Measurements from ENCODE around the gene SHLD2.

Gene SHLD2

GRCh38 chr10:87094373-87095235 lies at the start of gene SHLD2, which contains the start of gene GLUD1:
Gene SHLD2, plus strand, starts transcription at chr10:87095206. Its CDS starts 56,149 bp downstream, at chr10:87151355.
Gene GLUD1, minus strand, starts transcription at chr10:87094843. Its CDS starts 74 bp downstream, at chr10:87094769.
- Histone ChIP-seq H3K4me1 (ENCODE audit: low read length) (peaks cover 13% of the 10 kb centered on the region), H3K9ac (ENCODE audit: low read length) (peak within 1 kb of the TSS; percentile 89), H3F3A (ENCODE audit: insufficient read depth, low read length) (peaks cover 10% of the 10 kb centered on the region), H3K27me3 (replicated peaks; ENCODE audit: insufficient read depth, low read length) (no peaks in the 10 kb centered on the region), H3K9me3 (replicated peaks; ENCODE audit: insufficient read depth, low read length) (no peaks in the 10 kb centered on the region), H3K4me3 (ENCODE audit: low read length) (peak within 1 kb of the TSS; percentile 82), H3K27ac (ENCODE audit: low read length) (peak within 1 kb of the TSS; percentile 91), H2AFZ (ENCODE audit: low read length) (peak within 1 kb of the TSS; percentile 96), H3K4me2 (ENCODE audit: low read depth, low read length) (peak within 1 kb of the TSS; percentile 93), H3K36me3 (replicated peaks; ENCODE audit: insufficient read depth, low read length) (no peaks in the 10 kb centered on the region), H3K79me2 (ENCODE audit: low read length) (peaks cover 82% of the 10 kb centered on the region), H3K9me2 (replicated peaks; ENCODE audit: insufficient read depth, low read length) (no peaks in the 10 kb centered on the region), H4K20me1 (ENCODE audit: insufficient read depth, low read length) (peaks cover 11% of the 10 kb centered on the region; the same call in 1 of the 2 replicates)
- DNase-seq = peak; percentile 97
- TF ChIP-seq EZH2phosphoT487 (IDR thresholded peaks at IDR 0.05; ENCODE audit: low read length) = no peak
- TF ChIP-seq EZH2 (optimal IDR thresholded peaks at IDR 0.05; ENCODE audit: low read depth, low read length) = no peak
- TF ChIP-seq, protein P1, sequence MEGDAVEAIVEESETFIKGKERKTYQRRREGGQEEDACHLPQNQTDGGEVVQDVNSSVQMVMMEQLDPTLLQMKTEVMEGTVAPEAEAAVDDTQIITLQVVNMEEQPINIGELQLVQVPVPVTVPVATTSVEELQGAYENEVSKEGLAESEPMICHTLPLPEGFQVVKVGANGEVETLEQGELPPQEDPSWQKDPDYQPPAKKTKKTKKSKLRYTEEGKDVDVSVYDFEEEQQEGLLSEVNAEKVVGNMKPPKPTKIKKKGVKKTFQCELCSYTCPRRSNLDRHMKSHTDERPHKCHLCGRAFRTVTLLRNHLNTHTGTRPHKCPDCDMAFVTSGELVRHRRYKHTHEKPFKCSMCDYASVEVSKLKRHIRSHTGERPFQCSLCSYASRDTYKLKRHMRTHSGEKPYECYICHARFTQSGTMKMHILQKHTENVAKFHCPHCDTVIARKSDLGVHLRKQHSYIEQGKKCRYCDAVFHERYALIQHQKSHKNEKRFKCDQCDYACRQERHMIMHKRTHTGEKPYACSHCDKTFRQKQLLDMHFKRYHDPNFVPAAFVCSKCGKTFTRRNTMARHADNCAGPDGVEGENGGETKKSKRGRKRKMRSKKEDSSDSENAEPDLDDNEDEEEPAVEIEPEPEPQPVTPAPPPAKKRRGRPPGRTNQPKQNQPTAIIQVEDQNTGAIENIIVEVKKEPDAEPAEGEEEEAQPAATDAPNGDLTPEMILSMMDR (IDR thresholded peaks at IDR 0.05; ENCODE audit: low read length) = no peak

GRCh38 chr10:87045434-87045938 lies 49.5 kb upstream of the SHLD2 start:
- H4K20me1 ChIP-seq (ENCODE audit: insufficient read depth, low read length) = no peaks in the 10 kb centered on the region
- H2AFZ ChIP-seq (ENCODE audit: low read length) = no peak overlapping the region
- H3K9me3 ChIP-seq (replicated peaks; ENCODE audit: insufficient read depth, low read length) = no peaks in the 10 kb centered on the region
- no peaks in the 10 kb centered on the region for H3K36me3 ChIP-seq (replicated peaks; ENCODE audit: insufficient read depth, low read length)
- H3K27me3 ChIP-seq (replicated peaks; ENCODE audit: insufficient read depth, low read length) = no peaks in the 10 kb centered on the region
- H3K4me3 ChIP-seq (ENCODE audit: low read length) = no peak overlapping the region
- TF ChIP-seq EZH2phosphoT487 (IDR thresholded peaks at IDR 0.05; ENCODE audit: low read length) (no peak), EZH2 (optimal IDR thresholded peaks at IDR 0.05; ENCODE audit: low read depth, low read length) (no peak)
- TF ChIP-seq, protein P1 (IDR thresholded peaks at IDR 0.05; ENCODE audit: low read length) = no peak
- H3K79me2 ChIP-seq (ENCODE audit: low read length) = no peaks in the 10 kb centered on the region
- no peaks in the 10 kb centered on the region for H3K4me1 ChIP-seq (ENCODE audit: low read length)
- no peak overlapping the region for H3K9ac ChIP-seq (ENCODE audit: low read length)
- no peak overlapping the region for H3K4me2 ChIP-seq (ENCODE audit: low read depth, low read length)
- no peak overlapping the region for H3K27ac ChIP-seq (ENCODE audit: low read length)
- H3F3A ChIP-seq (ENCODE audit: insufficient read depth, low read length) = no peaks in the 10 kb centered on the region
- no peaks in the 10 kb centered on the region for H3K9me2 ChIP-seq (replicated peaks; ENCODE audit: insufficient read depth, low read length)
- DNase-seq = no peak

DNA sequence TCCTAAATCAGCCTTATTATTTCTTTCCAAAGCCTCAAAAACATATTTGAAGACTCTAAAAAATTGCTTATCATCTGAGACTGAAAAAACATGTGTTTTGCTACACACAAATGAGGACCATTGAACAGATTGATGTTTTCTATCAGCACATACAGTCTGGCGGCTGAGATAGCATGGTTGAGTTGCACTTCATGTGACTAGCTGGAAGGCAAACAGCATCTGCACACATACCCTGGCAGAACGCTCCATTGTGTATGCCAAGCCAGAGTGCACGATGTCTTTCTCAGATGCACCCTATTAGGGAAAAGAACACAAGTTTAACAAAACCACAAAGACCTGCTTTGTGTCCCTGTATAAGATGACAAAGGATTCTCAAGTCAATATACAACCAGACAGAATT lies 41.9 kb upstream of the SHLD2 start:
- Histone ChIP-seq H3K9ac (ENCODE audit: low read length) (no peak overlapping the region), H3K9me3 (replicated peaks; ENCODE audit: insufficient read depth, low read length) (no peaks in the 10 kb centered on the region), H3K27me3 (replicated peaks; ENCODE audit: insufficient read depth, low read length) (no peaks in the 10 kb centered on the region), H3K36me3 (replicated peaks; ENCODE audit: insufficient read depth, low read length) (no peaks in the 10 kb centered on the region), H4K20me1 (ENCODE audit: insufficient read depth, low read length) (no peaks in the 10 kb centered on the region), H3K4me3 (ENCODE audit: low read length) (no peak overlapping the region), H3F3A (ENCODE audit: insufficient read depth, low read length) (no peaks in the 10 kb centered on the region), H3K4me1 (ENCODE audit: low read length) (no peaks in the 10 kb centered on the region), H2AFZ (ENCODE audit: low read length) (no peak overlapping the region), H3K9me2 (replicated peaks; ENCODE audit: insufficient read depth, low read length) (no peaks in the 10 kb centered on the region), H3K27ac (ENCODE audit: low read length) (no peak overlapping the region), H3K4me2 (ENCODE audit: low read depth, low read length) (no peak overlapping the region), H3K79me2 (ENCODE audit: low read length) (no peaks in the 10 kb centered on the region)
- no peak for DNase-seq
- no peak for TF ChIP-seq EZH2 (optimal IDR thresholded peaks at IDR 0.05; ENCODE audit: low read depth, low read length)
- TF ChIP-seq, protein P1 (IDR thresholded peaks at IDR 0.05; ENCODE audit: low read length) = no peak
- TF ChIP-seq EZH2phosphoT487 (IDR thresholded peaks at IDR 0.05; ENCODE audit: low read length) = no peak

Data from MM.1S (cell line).